Measurements from ENCODE around the gene USP53. TPM values are rescaled to one million over a fixed set of nuclear protein-coding genes. Genes with fewer than 3 reads are reported as not detected.
"Not testable (repeated sequence)": the region's sequence is repeated elsewhere in the genome, so short reads cannot be mapped to it uniquely, and the experiment has no call there.

Gene USP53
- total RNA-seq, 3 donors from 2014 or later = 11.8 to 12.4 (median 12.1) TPM

DNA sequence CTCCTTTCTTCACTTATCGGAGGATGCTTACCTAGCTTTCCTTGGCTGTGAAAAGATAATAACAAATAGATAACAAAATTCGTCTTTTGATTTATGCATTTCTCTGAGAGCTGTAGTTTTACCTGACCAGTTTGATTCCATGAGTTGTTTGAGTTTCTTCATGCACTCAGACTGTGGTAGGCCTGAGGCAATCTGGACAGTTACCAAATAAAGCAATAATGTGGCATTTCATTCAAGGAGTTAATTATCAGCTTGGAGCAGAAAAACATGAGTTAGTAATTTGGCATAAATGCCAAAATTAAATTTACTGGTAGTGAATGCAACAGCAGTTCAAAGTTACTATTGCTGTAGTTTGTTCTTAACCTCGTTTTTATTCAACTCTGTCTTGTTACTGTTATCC is 56.0 kb downstream of the USP53 start:
- H3K9me3 Mint-ChIP-seq = no peaks in the 10 kb centered on the region
- no peak for DNase-seq
- no peaks in the 10 kb centered on the region for H3K27me3 Mint-ChIP-seq (ENCODE audit: low read depth)
- H3K36me3 Mint-ChIP-seq (ENCODE audit: insufficient read depth) = peaks cover 31% of the 10 kb centered on the region
- peaks cover 7% of the 10 kb centered on the region for H3K4me1 Mint-ChIP-seq (ENCODE audit: low read depth)
- no peak for ATAC-seq
- no peak overlapping the region for H3K4me3 Mint-ChIP-seq

GRCh38 chr4:119271361-119272085 is 59.0 kb downstream of the USP53 start:
- peaks cover 25% of the 10 kb centered on the region for H3K36me3 Mint-ChIP-seq (ENCODE audit: insufficient read depth)
- DNase-seq (no peak), ATAC-seq (no peak)
- H3K4me3 Mint-ChIP-seq = no peak overlapping the region
- H3K9me3 Mint-ChIP-seq = no peaks in the 10 kb centered on the region
- no peaks in the 10 kb centered on the region for H3K27me3 Mint-ChIP-seq (ENCODE audit: low read depth)
- no peaks in the 10 kb centered on the region for H3K4me1 Mint-ChIP-seq (ENCODE audit: low read depth)

DNA sequence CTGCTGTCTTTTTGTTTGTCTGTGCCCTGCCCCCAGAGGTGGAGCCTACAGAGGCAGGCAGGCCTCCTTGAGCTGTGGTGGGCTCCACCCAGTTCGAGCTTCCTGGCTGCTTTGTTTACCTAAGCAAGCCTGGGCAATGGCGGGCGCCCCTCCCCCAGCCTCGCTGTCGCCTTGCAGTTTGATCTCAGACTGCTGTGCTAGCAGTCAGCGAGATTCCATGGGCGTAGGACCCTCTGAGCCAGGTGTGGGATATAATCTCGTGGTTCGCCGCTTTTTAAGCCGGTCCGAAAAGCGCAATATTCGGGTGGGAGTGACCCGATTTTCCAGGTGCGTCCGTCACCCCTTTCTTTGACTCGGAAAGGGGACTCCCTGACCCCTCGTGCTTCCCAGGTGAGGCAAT is 67.0 kb downstream of the USP53 start:
- DNase-seq; ATAC-seq; H3K27me3 Mint-ChIP-seq (ENCODE audit: low read depth); H3K9me3 Mint-ChIP-seq; H3K4me3 Mint-ChIP-seq: not testable (repeated sequence)
- peaks cover 24% of the 10 kb centered on the region for H3K4me1 Mint-ChIP-seq (ENCODE audit: low read depth)
- H3K36me3 Mint-ChIP-seq (ENCODE audit: insufficient read depth) = peaks cover 15% of the 10 kb centered on the region

- not testable (repeated sequence) for ATAC-seq, H3K9me3 Mint-ChIP-seq
- peaks cover 15% of the 10 kb centered on the region for H3K36me3 Mint-ChIP-seq (ENCODE audit: insufficient read depth)
Observed at GRCh38 chr4:119279945-119280344, 67.4 kb downstream of the USP53 start.

GRCh38 chr4:119281393-119281792 is 68.9 kb downstream of the USP53 start:
- Mint-ChIP-seq H3K4me3 (no peak overlapping the region), H3K36me3 (ENCODE audit: insufficient read depth) (peaks cover 12% of the 10 kb centered on the region), H3K9me3 (no peaks in the 10 kb centered on the region), H3K4me1 (ENCODE audit: low read depth) (peaks cover 32% of the 10 kb centered on the region), H3K27me3 (ENCODE audit: low read depth) (no peaks in the 10 kb centered on the region)
- ATAC-seq = no peak
- DNase-seq = no peak

More at GRCh38 chr4:119279945-119280344, 67.4 kb downstream of the USP53 start:
- peaks cover 28% of the 10 kb centered on the region for H3K4me1 Mint-ChIP-seq (ENCODE audit: low read depth)
- H3K4me3 Mint-ChIP-seq; H3K27me3 Mint-ChIP-seq (ENCODE audit: low read depth); DNase-seq: not testable (repeated sequence)

DNA sequence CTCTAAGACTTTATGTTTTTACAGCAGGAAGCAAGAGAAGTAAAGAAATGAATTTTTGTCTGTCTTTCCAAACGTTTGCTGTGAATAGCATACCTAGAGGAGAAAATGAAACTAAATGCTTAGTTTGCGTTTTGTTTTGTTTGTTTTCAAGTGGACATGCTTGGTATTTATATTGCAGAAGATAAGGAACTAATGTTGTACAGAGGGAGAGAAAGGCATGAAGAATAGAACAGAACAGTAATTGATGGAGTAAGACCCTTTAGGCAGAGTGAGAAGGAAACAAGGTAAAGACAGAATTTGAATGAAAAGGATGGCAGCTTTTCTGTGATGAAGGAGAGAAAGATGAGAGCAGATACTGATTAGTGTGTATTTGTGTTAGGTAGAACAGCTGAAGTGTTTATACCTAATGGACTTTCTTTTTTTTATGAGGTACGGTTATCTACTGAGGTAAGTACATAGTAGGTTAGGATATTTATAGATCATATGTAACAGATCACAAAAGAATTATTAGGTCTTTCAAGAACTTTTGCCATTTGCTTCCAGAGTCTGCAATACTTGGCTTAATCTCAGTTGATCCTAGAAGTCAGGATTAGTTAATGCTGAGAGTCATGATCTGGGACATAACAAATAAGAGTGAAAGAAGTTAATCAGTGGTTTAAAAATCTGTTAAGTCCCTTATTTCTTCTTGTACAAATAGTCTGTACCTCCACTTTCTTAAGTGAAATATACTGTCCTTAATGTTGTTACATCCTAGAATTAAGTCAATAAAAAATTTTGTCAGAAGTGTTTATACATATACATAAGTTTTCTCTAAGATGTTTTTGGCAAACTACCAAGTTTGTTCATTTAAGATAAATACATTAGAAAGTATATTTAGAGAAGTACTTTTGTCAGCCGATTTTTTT is 72.6 kb downstream of the USP53 start:
- H3K9me3 Mint-ChIP-seq = no peaks in the 10 kb centered on the region
- ATAC-seq (no peak), DNase-seq (no peak)
- no peaks in the 10 kb centered on the region for H3K27me3 Mint-ChIP-seq (ENCODE audit: low read depth)
- peaks cover 11% of the 10 kb centered on the region for H3K36me3 Mint-ChIP-seq (ENCODE audit: insufficient read depth)
- peak overlapping the region; percentile 52 for H3K4me3 Mint-ChIP-seq
- peaks cover 28% of the 10 kb centered on the region for H3K4me1 Mint-ChIP-seq (ENCODE audit: low read depth)

DNA sequence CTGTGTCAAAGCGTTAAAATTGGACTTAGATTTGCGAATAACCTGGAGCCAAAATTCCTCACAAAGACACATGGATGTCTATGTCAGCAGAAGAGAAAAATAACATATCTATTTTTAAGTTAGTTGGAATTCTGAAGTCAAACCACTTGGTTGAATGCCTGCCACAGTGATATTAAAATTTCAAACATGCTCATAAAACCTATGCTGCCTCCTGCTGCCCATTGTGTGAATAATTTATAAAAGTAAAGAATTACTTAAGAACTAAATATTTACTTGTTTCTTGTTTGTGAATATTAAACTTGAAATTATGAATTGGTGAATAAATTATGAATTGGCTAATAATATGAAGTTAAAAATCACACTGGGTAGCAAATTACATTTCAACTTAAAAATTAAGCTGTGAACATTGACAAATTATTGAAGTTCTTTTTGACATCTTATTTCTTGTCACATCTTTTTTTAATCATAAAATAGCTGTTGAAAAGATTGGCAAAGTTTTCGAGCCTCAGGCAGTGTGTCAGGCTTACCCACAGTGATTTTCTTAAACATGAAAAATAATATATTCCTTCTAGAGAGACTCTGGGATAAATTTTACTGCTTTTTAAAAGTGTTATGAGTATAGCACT is 74.0 kb downstream of the USP53 start:
- peaks cover 2% of the 10 kb centered on the region for H3K36me3 Mint-ChIP-seq (ENCODE audit: insufficient read depth)
- DNase-seq (peak; percentile 9), ATAC-seq (no peak)
- H3K27me3 Mint-ChIP-seq (ENCODE audit: low read depth) = no peaks in the 10 kb centered on the region
- H3K4me1 Mint-ChIP-seq (ENCODE audit: low read depth) = peaks cover 15% of the 10 kb centered on the region
- H3K9me3 Mint-ChIP-seq = no peaks in the 10 kb centered on the region
- no peak overlapping the region for H3K4me3 Mint-ChIP-seq

- DNase-seq = no peak
- Mint-ChIP-seq H3K27me3 (ENCODE audit: low read depth) (no peaks in the 10 kb centered on the region), H3K4me3 (no peak overlapping the region), H3K36me3 (ENCODE audit: insufficient read depth) (peaks cover 10% of the 10 kb centered on the region), H3K4me1 (ENCODE audit: low read depth) (peaks cover 7% of the 10 kb centered on the region), H3K9me3 (no peaks in the 10 kb centered on the region)
- no peak for ATAC-seq
Observed at GRCh38 chr4:119289313-119289712, 76.8 kb downstream of the USP53 start.

GRCh38 chr4:119290598-119290997 is 78.1 kb downstream of the USP53 start:
- ATAC-seq (no peak), DNase-seq (no peak)
- no peaks in the 10 kb centered on the region for H3K4me1 Mint-ChIP-seq (ENCODE audit: low read depth)
- H3K4me3 Mint-ChIP-seq = no peak overlapping the region
- no peaks in the 10 kb centered on the region for H3K27me3 Mint-ChIP-seq (ENCODE audit: low read depth)
- H3K36me3 Mint-ChIP-seq (ENCODE audit: insufficient read depth) = peaks cover 10% of the 10 kb centered on the region
- H3K9me3 Mint-ChIP-seq = no peaks in the 10 kb centered on the region

GRCh38 chr4:119296356-119296755 is 83.8 kb downstream of the USP53 start:
- Mint-ChIP-seq H3K9me3 (no peaks in the 10 kb centered on the region), H3K4me1 (ENCODE audit: low read depth) (peaks cover 24% of the 10 kb centered on the region), H3K27me3 (ENCODE audit: low read depth) (no peaks in the 10 kb centered on the region), H3K4me3 (no peak overlapping the region), H3K36me3 (ENCODE audit: insufficient read depth) (peaks cover 28% of the 10 kb centered on the region)
- ATAC-seq (no peak), DNase-seq (no peak)

DNA sequence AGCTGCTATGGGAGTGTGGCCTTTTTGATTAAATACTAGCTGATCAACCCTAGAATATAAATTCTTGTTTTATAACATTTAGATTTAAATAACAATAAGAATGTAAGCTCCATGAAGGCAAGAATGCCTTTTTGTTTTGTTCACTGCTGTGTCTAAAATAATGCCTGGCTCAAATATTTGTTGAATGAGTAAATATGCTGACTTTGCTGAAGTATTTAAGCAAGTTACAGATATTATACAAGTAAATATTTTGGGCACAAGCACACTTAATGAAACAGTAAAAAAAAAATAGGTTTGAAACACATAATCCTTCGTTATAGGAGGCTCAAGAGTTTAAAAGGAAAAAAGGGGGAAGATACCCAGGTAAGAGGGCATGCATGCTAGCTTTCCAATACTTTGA is 85.3 kb downstream of the USP53 start:
- Mint-ChIP-seq H3K4me1 (ENCODE audit: low read depth) (peaks cover 26% of the 10 kb centered on the region), H3K9me3 (no peaks in the 10 kb centered on the region), H3K36me3 (ENCODE audit: insufficient read depth) (peaks cover 24% of the 10 kb centered on the region), H3K27me3 (ENCODE audit: low read depth) (no peaks in the 10 kb centered on the region), H3K4me3 (no peak overlapping the region)
- ATAC-seq = no peak
- no peak for DNase-seq

GRCh38 chr4:119299260-119299671 is 86.8 kb downstream of the USP53 start:
- ATAC-seq (no peak), DNase-seq (no peak)
- peak overlapping the region; percentile 100 for H3K4me3 Mint-ChIP-seq

DNA sequence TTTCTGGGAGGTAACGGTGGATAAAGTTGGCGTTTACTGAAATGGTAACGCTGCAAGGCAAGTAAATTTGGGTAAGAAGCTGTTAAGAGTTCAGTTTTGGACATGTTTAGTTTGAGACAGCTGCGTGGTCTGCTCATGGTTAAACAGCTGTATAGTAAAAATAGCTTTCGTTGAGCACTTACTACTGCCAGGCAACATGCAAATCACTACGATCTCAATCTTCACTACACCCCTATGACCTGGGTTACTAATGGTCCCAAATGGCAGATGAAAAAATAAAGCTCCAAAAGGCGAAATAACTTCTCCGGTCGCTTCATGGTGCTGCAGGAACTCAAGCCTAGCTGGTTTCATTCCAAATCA is 87.2 kb downstream of the USP53 start:
- ATAC-seq (no peak), DNase-seq (no peak)
- Mint-ChIP-seq H3K9me3 (no peaks in the 10 kb centered on the region), H3K4me3 (peak overlapping the region; percentile 100), H3K36me3 (ENCODE audit: insufficient read depth) (peaks cover 21% of the 10 kb centered on the region), H3K27me3 (ENCODE audit: low read depth) (peaks cover 2% of the 10 kb centered on the region), H3K4me1 (ENCODE audit: low read depth) (peaks cover 26% of the 10 kb centered on the region)

More at GRCh38 chr4:119299260-119299671, 86.8 kb downstream of the USP53 start:
- H3K27me3 Mint-ChIP-seq (ENCODE audit: low read depth) = no peaks in the 10 kb centered on the region
- H3K9me3 Mint-ChIP-seq = no peaks in the 10 kb centered on the region
- H3K36me3 Mint-ChIP-seq (ENCODE audit: insufficient read depth) = peaks cover 21% of the 10 kb centered on the region
- H3K4me1 Mint-ChIP-seq (ENCODE audit: low read depth) = peaks cover 26% of the 10 kb centered on the region

Data from activated T-cell treated with anti-CD3 and anti-CD28 coated beads, Interleukin-2, amount 50 U/mL, for 4 hours (primary cell).